Nephron (organoid): ENCODE measurements around the gene IKZF1.

Experiments
- H3K27ac Mint-ChIP-seq, 3 experiments: 2 replicates each; pipeline ENCODE4 v1.8.0; 2020; ENCODE audit warnings: mixed read lengths in 3 of 3, mild to moderate bottlenecking in 2 of 3, moderate library complexity in 1 of 3
- H3K27me3 Mint-ChIP-seq: 2 replicates; pipeline ENCODE4 v1.8.0; 2021; ENCODE audit warnings: low read depth, mild to moderate bottlenecking, moderate library complexity, mixed read lengths
- H3K36me3 Mint-ChIP-seq: 2 replicates; pipeline ENCODE4 v1.8.0; 2020; ENCODE audit warnings: low read depth, mixed read lengths
- H3K4me1 Mint-ChIP-seq: 2 replicates; pipeline ENCODE4 v1.8.0; 2020; ENCODE audit warnings: mixed read lengths
- H3K4me3 Mint-ChIP-seq, 3 experiments: 2 replicates each; pipeline ENCODE4 v1.8.0; 2020; ENCODE audit warnings: mild to moderate bottlenecking in 3 of 3, mixed read lengths in 3 of 3, moderate library complexity in 2 of 3
- H3K9me3 Mint-ChIP-seq: 2 replicates; pipeline ENCODE4 v1.8.0; 2020; ENCODE audit warnings: mixed read lengths
- CTCF ChIP-seq, 3 experiments: fragments of 200-600 bp; sonication (generic); IDR thresholded peaks; one replicate each; pipeline ENCODE4 v1.5.0; 2021; ENCODE audit warnings: antibody characterized with exemption in 3 of 3; ENCODE audit not compliant: unreplicated experiment in 3 of 3

The IKZF1 gene

GRCh38 chr7:50304129-50304910 is at the start of gene IKZF1:
TSS of gene IKZF1 (plus strand) at chr7:50304716. CDS start at chr7:50319062, 14,346 bp downstream.
- Mint-ChIP-seq H3K4me3 (peak within 1 kb of the TSS; percentile 72 to 79 (median 78)), H3K27me3 (peaks cover 93% of the 10 kb centered on the region), H3K9me3 (peaks cover 3% of the 10 kb centered on the region), H3K27ac (no peak within 1 kb of the TSS), H3K4me1 (no peaks in the 10 kb centered on the region), H3K36me3 (no peaks in the 10 kb centered on the region)
- TF ChIP-seq CTCF (IDR thresholded peaks at IDR 0.05; ENCODE audit: unreplicated experiment in 3 of 3) = no peak

- Mint-ChIP-seq H3K27ac (no peak overlapping the region), H3K4me1 (no peaks in the 10 kb centered on the region), H3K4me3 (no peak overlapping the region), H3K36me3 (no peaks in the 10 kb centered on the region), H3K9me3 (no peaks in the 10 kb centered on the region), H3K27me3 (peaks cover 5% of the 10 kb centered on the region)
- no peak for TF ChIP-seq CTCF (IDR thresholded peaks at IDR 0.05; ENCODE audit: unreplicated experiment in 3 of 3)
These were observed 42.9 kb upstream of the IKZF1 start for GRCh38 chr7:50261593-50261992.

- no peak for TF ChIP-seq CTCF (IDR thresholded peaks at IDR 0.05; ENCODE audit: unreplicated experiment in 3 of 3)
- H3K27me3 Mint-ChIP-seq = peaks cover 5% of the 10 kb centered on the region
- no peaks in the 10 kb centered on the region for H3K36me3 Mint-ChIP-seq
- no peaks in the 10 kb centered on the region for H3K9me3 Mint-ChIP-seq
- H3K4me3 Mint-ChIP-seq = no peak overlapping the region
- H3K27ac Mint-ChIP-seq = no peak overlapping the region
- H3K4me1 Mint-ChIP-seq = no peaks in the 10 kb centered on the region
These were observed 42.1 kb upstream of the IKZF1 start for GRCh38 chr7:50262446-50262845.

GRCh38 chr7:50262916-50263690 is 41.4 kb upstream of the IKZF1 start:
- no peak overlapping the region for H3K4me3 Mint-ChIP-seq
- no peaks in the 10 kb centered on the region for H3K36me3 Mint-ChIP-seq
- no peaks in the 10 kb centered on the region for H3K4me1 Mint-ChIP-seq
- H3K27ac Mint-ChIP-seq = no peak overlapping the region
- no peak for TF ChIP-seq CTCF (IDR thresholded peaks at IDR 0.05; ENCODE audit: unreplicated experiment in 3 of 3)
- H3K27me3 Mint-ChIP-seq = peaks cover 5% of the 10 kb centered on the region
- H3K9me3 Mint-ChIP-seq = no peaks in the 10 kb centered on the region

GRCh38 chr7:50264908-50265307 is 39.6 kb upstream of the IKZF1 start:
- TF ChIP-seq CTCF (IDR thresholded peaks at IDR 0.05; ENCODE audit: unreplicated experiment in 3 of 3) = no peak
- Mint-ChIP-seq H3K4me1 (no peaks in the 10 kb centered on the region), H3K36me3 (no peaks in the 10 kb centered on the region), H3K9me3 (no peaks in the 10 kb centered on the region), H3K4me3 (no peak overlapping the region), H3K27ac (no peak overlapping the region), H3K27me3 (peaks cover 5% of the 10 kb centered on the region)
